Common myeloid progenitor, CD34-positive (primary cell): ENCODE results near the gene RAI1.

Experiments used
- CTCF ChIA-PET: fragments of 350-600 bp; sonication (Branson Sonifier 250); formaldehyde crosslinking; loops from one replicate; lab custom pipeline; 2021; ENCODE audit warnings: antibody characterized with exemption; lab: Charles Lee
- POLR2A ChIA-PET: fragments of 350-600 bp; sonication (Branson Sonifier 250); formaldehyde crosslinking; loops from one replicate; lab custom pipeline; 2021; ENCODE audit warnings: antibody characterized with exemption; lab: Charles Lee
- DNase-seq, 3 donors: peaks; one replicate each; pipeline versions ENCODE4 v3.0.0 to v3.0.0-alpha.2; 2013
- H3K27ac ChIP-seq, 2 experiments: 1 replicate in 1 of 2; 2 replicates in 1 of 2; pipeline ENCODE4 v1.7.0; 2013; ENCODE audit warnings: inconsistent platforms in 2 of 2, low read length in 2 of 2, mild to moderate bottlenecking in 2 of 2, low read depth in 1 of 2, moderate library complexity in 1 of 2; ENCODE audit not compliant: severe bottlenecking in 2 of 2, insufficient read depth in 1 of 2, poor library complexity in 1 of 2
- H3K27me3 ChIP-seq, 5 experiments: replicated peaks in 2 of 5; 1 replicate in 3 of 5; 2 replicates in 2 of 5; pipeline versions ENCODE4 v1.6.1 to v1.7.0; 2013; ENCODE audit warnings: low read length in 4 of 5, mild to moderate bottlenecking in 2 of 5, moderate library complexity in 2 of 5, inconsistent platforms in 1 of 5; ENCODE audit not compliant: insufficient read depth in 5 of 5, control insufficient read depth in 4 of 5
- H3K36me3 ChIP-seq, 4 experiments: 1 replicate in 2 of 4; 2 replicates in 2 of 4; pipeline versions ENCODE4 v1.6.1 to v1.7.0; 2013; ENCODE audit warnings: low read length in 3 of 4, control low read depth in 1 of 4, mild to moderate bottlenecking in 1 of 4; ENCODE audit not compliant: control insufficient read depth in 4 of 4, insufficient read depth in 4 of 4
- H3K4me1 ChIP-seq, 4 experiments: 1 replicate in 3 of 4; 2 replicates in 1 of 4; pipeline versions ENCODE4 v1.6.1 to v1.7.1; 2013; ENCODE audit warnings: low read length in 3 of 4, mild to moderate bottlenecking in 3 of 4, control low read depth in 1 of 4, inconsistent platforms in 1 of 4, moderate library complexity in 1 of 4; ENCODE audit not compliant: control insufficient read depth in 4 of 4, insufficient read depth in 4 of 4; ENCODE audit errors: control extremely low read depth in 1 of 4
- H3K4me3 ChIP-seq, 7 experiments: 1 replicate in 4 of 7; 2 replicates in 3 of 7; pipeline versions ENCODE4 v1.5.1 to v1.7.0; 2013; ENCODE audit warnings: mild to moderate bottlenecking in 7 of 7, low read length in 6 of 7, moderate library complexity in 6 of 7, inconsistent platforms in 2 of 7, low read depth in 2 of 7, control low read depth in 1 of 7; ENCODE audit not compliant: insufficient read depth in 4 of 7, control insufficient read depth in 1 of 7; ENCODE audit errors: extremely low read depth in 1 of 7
- H3K9me3 ChIP-seq, 5 experiments: 1 replicate in 4 of 5; 2 replicates in 1 of 5; pipeline versions ENCODE4 v1.6.1 to v1.7.1; 2013; ENCODE audit warnings: low read length in 4 of 5, mild to moderate bottlenecking in 2 of 5, inconsistent platforms in 1 of 5, low read depth in 1 of 5, moderate library complexity in 1 of 5; ENCODE audit not compliant: control insufficient read depth in 4 of 5, insufficient read depth in 2 of 5; ENCODE audit errors: control extremely low read depth in 1 of 5
- WGBS: methylation state at CpG from one replicate; pipeline ENCODE4 v1.1.5; 2013; ENCODE audit not compliant: insufficient coverage; 5-methylcytosine and 5-hydroxymethylcytosine counted together

The RAI1 gene

DNA sequence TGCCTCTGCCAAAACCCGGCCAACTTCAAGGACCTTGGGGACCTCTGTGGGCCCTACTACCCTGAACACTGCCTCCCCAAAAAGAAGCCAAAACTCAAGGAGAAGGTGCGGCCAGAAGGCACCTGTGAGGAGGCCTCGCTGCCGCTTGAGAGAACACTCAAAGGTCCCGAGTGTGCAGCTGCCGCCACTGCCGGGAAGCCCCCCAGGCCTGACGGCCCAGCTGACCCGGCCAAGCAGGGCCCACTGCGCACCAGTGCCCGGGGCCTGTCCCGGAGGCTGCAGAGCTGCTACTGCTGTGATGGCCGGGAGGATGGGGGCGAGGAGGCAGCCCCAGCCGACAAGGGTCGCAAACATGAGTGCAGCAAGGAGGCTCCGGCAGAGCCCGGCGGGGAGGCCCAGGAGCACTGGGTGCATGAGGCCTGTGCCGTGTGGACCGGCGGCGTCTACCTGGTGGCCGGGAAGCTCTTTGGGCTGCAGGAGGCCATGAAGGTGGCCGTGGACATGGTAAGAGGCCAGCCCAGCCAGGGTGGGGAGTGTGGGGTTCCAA lies 116.8 kb downstream of the RAI1 start:
- ChIA-PET CTCF (no interaction called here), POLR2A (no interaction called here)
- Histone ChIP-seq H3K36me3 (peaks cover 6 to 92% (median 65%) of the 10 kb centered on the region in 4 experiments), H3K27ac (no peak overlapping the region), H3K9me3 (no peaks in the 10 kb centered on the region), H3K4me1 (peaks cover 0 to 13% (median 8%) of the 10 kb centered on the region in 4 experiments), H3K27me3 (no peaks in the 10 kb centered on the region), H3K4me3 (no peak overlapping the region)
- DNase-seq: no peak
- WGBS: 96% methylated on average over 17 of the region's 25 CpGs

DNA sequence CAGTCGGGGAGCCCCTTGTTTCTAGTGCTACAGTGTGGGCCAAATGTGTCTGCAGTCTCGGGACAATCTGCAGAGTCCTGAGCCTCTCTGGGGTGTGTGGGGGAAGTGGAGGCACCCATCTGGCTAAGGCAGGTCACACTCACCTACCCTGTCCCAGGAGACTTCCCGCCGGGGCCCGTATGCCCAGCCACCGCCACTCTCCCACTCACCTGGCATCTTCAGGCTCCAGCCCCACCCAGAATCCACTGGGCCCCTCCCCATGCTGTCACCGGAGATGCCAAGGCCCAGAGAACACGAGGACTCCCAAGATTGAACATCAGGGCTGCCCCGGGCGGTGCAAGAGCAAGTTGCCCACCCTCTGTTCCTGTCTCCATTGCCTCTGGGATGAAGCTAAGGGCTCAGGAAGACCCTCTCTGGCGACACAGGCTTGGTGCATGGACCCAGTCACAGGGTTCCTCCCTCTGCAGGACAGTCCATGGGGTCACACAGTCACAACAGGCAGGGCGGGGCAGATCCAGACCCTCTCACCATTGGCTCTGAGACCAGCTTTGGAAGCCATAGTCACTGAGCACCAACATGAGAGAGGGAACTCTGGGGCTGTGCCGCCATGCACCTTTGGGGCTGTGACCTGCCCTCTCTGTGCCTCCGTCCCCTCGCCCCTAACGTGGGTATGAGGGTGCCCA lies 117.5 kb downstream of the RAI1 start:
- peaks cover 0 to 6% (median 2%) of the 10 kb centered on the region in 4 experiments for H3K4me1 ChIP-seq
- no peaks in the 10 kb centered on the region for H3K9me3 ChIP-seq
- DNase-seq: no peak
- H3K27me3 ChIP-seq: no peaks in the 10 kb centered on the region
- ChIA-PET POLR2A (no interaction called here), CTCF (no interaction called here)
- no peak overlapping the region for H3K27ac ChIP-seq
- no peak overlapping the region for H3K4me3 ChIP-seq
- 100% methylated on average over 13 of the region's 16 CpGs for WGBS
- H3K36me3 ChIP-seq: peaks cover 6 to 91% (median 66%) of the 10 kb centered on the region in 4 experiments

DNA sequence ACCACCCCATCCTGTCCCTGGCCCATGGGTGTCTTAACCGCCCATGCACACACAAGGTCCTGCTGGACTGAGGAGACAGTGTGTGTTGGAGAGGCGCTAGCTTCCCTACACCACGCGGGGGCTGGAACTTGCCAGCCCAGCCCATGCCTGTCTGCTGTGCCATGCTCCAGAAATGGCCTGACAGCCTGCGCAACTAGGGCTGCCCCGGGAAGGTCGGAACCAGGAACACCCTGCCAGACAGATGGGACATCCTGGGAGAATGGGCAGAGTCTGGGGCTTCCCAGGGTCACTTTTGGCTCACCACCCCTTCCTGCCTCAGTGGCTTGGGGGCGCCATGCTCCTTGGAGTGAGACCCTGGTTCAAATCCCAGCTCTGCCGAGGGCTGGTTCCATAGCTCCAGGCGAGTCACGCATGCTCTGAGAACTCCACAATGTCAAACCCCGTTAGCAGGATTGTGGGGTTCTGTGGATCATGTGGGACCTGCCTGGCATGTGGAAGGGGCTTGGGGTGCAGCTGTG lies 119.3 kb downstream of the RAI1 start:
- H3K4me3 ChIP-seq: no peak overlapping the region
- no peaks in the 10 kb centered on the region for H3K27me3 ChIP-seq
- no peaks in the 10 kb centered on the region for H3K9me3 ChIP-seq
- POLR2A ChIA-PET: no interaction called here
- no peaks in the 10 kb centered on the region for H3K4me1 ChIP-seq
- H3K27ac ChIP-seq: no peak overlapping the region
- H3K36me3 ChIP-seq: peaks cover 12 to 88% (median 63%) of the 10 kb centered on the region in 4 experiments
- 98% methylated on average over 12 of the region's 12 CpGs for WGBS
- DNase-seq: no peak
- CTCF ChIA-PET: interaction anchor here (0.6 to 21.2 kb wide), 5 partner anchors 11 to 120 kb away, joined by 3 to 295 read pairs (median 3); no protein-coding TSS in a partner anchor

DNA sequence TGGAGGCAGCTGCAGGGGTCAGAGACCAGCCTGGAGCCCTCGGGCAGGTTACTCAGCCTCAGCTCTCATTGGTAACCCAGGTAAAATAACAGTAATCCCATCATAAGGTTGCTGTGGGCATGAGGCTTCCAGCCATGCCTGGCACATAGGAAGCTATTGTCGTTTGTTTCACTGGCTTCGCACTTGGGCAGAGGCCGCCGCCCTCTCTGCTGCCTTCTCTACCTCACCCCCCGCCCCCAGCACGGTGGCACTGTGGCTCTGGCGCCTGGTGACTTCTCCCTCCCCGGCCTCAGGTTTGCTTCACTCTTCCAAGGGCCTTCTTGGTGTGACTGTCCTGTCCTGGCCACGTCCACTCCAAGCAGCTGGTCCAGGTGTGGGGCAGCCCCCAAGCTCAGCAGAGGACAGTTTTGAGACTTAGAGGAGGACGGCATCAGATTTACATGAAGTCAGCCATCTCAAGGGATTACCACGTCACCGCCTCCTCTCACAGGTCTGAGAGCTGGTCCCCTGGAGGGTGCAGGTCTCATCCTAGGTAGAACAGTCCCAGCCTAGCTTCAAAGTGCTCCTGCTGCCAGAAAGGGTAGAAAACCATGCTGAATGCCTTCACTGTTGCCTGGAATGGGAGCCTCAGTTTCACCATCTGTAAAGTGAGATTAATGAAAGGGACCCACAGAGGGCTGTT lies 120.7 kb downstream of the RAI1 start:
- DNase-seq: no peak
- CTCF ChIA-PET: interaction anchor here (0.6 to 21.2 kb wide), 8 partner anchors 8 to 56 kb away, joined by 3 to 295 read pairs (median 4); no protein-coding TSS in a partner anchor
- no peaks in the 10 kb centered on the region for H3K9me3 ChIP-seq
- no peaks in the 10 kb centered on the region for H3K27me3 ChIP-seq
- H3K4me1 ChIP-seq: no peaks in the 10 kb centered on the region
- 94% methylated on average over 13 of the region's 13 CpGs for WGBS
- POLR2A ChIA-PET: no interaction called here
- no peak overlapping the region for H3K4me3 ChIP-seq
- H3K27ac ChIP-seq: no peak overlapping the region
- H3K36me3 ChIP-seq: peaks cover 12 to 88% (median 61%) of the 10 kb centered on the region in 4 experiments

DNA sequence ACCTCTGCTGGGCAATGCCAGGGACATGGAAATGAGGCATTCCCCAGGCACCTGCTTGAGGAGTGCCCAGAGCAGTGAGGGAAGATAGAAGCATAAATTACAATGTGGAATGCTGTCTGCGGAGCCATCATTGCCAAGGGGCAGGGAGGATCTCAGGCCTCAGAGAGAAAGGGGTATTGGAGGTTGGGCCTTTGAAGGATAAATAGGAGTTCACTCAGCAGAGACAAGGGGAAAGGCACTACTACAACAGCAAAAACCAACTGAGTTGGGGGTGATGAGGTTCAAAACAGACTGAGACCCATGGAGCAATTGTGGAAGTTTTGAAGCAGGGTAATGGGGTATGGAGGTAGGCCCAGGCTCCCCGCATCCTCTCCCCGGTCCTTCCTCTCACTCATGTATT lies 122.7 kb downstream of the RAI1 start:
- no peak for DNase-seq
- POLR2A ChIA-PET: no interaction called here
- Histone ChIP-seq H3K9me3 (no peaks in the 10 kb centered on the region), H3K4me1 (no peaks in the 10 kb centered on the region), H3K27me3 (no peaks in the 10 kb centered on the region), H3K27ac (no peak overlapping the region), H3K36me3 (peaks cover 11 to 82% (median 51%) of the 10 kb centered on the region in 4 experiments), H3K4me3 (no peak overlapping the region)
- WGBS: 100% methylated on average over 3 of the region's 3 CpGs
- CTCF ChIA-PET: interaction anchor here (1.3 to 21.2 kb wide), 2 partner anchors 9 to 54 kb away, joined by 3 to 295 read pairs; no protein-coding TSS in a partner anchor

DNA sequence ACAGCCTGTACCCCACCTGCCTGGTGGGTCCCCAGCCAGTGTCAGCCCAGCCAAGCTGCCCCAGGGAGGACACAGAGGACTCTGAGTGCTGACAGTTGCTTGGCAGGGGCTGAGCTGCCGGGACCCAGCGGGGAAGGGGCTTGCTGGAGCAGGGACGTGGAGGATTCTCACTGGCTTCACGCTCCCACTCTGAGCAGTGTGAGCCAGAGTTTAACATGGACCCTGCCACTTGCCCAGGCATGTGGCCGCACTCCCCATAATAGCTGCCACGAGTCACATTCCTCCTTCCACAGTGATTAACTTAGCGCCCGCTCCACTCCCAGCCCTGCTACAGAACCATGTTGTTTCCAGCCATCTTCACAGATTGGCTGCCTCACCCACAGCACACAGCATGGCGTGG lies 124.3 kb downstream of the RAI1 start:
- Histone ChIP-seq H3K27ac (no peak overlapping the region), H3K9me3 (no peaks in the 10 kb centered on the region), H3K4me1 (no peaks in the 10 kb centered on the region), H3K27me3 (no peaks in the 10 kb centered on the region), H3K4me3 (no peak overlapping the region), H3K36me3 (peaks cover 11 to 76% (median 48%) of the 10 kb centered on the region in 4 experiments)
- ChIA-PET CTCF (interaction anchor here (1.3 to 21.2 kb wide), 3 partner anchors 12 to 53 kb away, joined by 3 to 295 read pairs (median 4); no protein-coding TSS in a partner anchor), POLR2A (no interaction called here)
- DNase-seq: no peak
- WGBS: 93% methylated on average over 9 of the region's 9 CpGs
